Colonic mucosa (tissue), 4 donors: ENCODE results near the gene SPATA13. TPM values are rescaled to one million over a fixed set of nuclear protein-coding genes. Genes with fewer than 3 reads are reported as not detected.

Source experiments
- DNase-seq: peaks from one replicate; pipeline ENCODE4 v3.0.0-alpha.2; 2020
- H3K27ac ChIP-seq: fragments of 200-600 bp; one replicate; pipeline ENCODE4 v1.8.0; 2021
- H3K27me3 ChIP-seq: fragments of 200-600 bp; one replicate; pipeline ENCODE4 v1.8.0; 2021
- H3K36me3 ChIP-seq: fragments of 200-600 bp; one replicate; pipeline ENCODE4 v1.8.0; 2021
- H3K4me1 ChIP-seq: fragments of 200-600 bp; one replicate; pipeline ENCODE4 v1.8.0; 2021; ENCODE audit warnings: mild to moderate bottlenecking
- H3K4me3 ChIP-seq: fragments of 200-600 bp; one replicate; pipeline ENCODE4 v1.8.0; 2021
- H3K9ac ChIP-seq, 2 donors: one replicate each; pipeline ENCODE4 v1.7.0; 2013; ENCODE audit warnings: control low read depth in 2 of 2, low read depth in 2 of 2, low read length in 2 of 2
- H3K9me3 ChIP-seq: fragments of 200-600 bp; one replicate; pipeline ENCODE4 v1.8.0; 2021
- CTCF ChIP-seq: fragments of 200-600 bp; IDR thresholded peaks from one replicate; pipeline ENCODE4 v1.8.0; 2022; ENCODE audit warnings: antibody characterized with exemption, mild to moderate bottlenecking
- intact Hi-C: fragments of 100-400 bp; cut with DNase I; formaldehyde crosslinking; loops from one replicate; pipeline ENCODE4 v1.14.1; 2022
- total RNA-seq, 2 donors: library from RNA; stranded (reverse); fragmentation: NEBNext Ultra II Directional in 1 of 2; extraction: Animal tissue kit (Norgen Biotek cat#: 25700) in 1 of 2; gene quantifications; one replicate each; pipeline ENCODE4 v1.2.1, GENCODE V29; 2021
- donor health status: healthy.
- donor health status: DM: no; HTN: no; CAD: no.
- donor health status: DM: no; HTN: no; CAD: no.

Gene SPATA13
- total RNA-seq, 2 donors from 2014 or later = 41.5 to 43.8 TPM

- intact Hi-C loops = no loop called here
- H3K27ac ChIP-seq = no peak overlapping the region
- no peaks in the 10 kb centered on the region for H3K4me1 ChIP-seq
- H3K9ac ChIP-seq = no peak overlapping the region
- no peaks in the 10 kb centered on the region for H3K9me3 ChIP-seq
- H3K27me3 ChIP-seq = no peaks in the 10 kb centered on the region
- no peak overlapping the region for H3K4me3 ChIP-seq
- no peaks in the 10 kb centered on the region for H3K36me3 ChIP-seq
- no peak for TF ChIP-seq CTCF
- DNase-seq = no peak
Observed at GRCh38 chr13:24141333-24141910, 19.1 kb upstream of the SPATA13 start.

- no peak overlapping the region for H3K27ac ChIP-seq
- H3K9ac ChIP-seq = no peak overlapping the region
- no peak overlapping the region for H3K4me3 ChIP-seq
- intact Hi-C loops = no loop called here
- no peaks in the 10 kb centered on the region for H3K4me1 ChIP-seq
- no peaks in the 10 kb centered on the region for H3K27me3 ChIP-seq
- no peaks in the 10 kb centered on the region for H3K9me3 ChIP-seq
- DNase-seq = no peak
- no peaks in the 10 kb centered on the region for H3K36me3 ChIP-seq
- TF ChIP-seq CTCF = no peak
Observed at GRCh38 chr13:24142453-24142852, 18.1 kb upstream of the SPATA13 start.

GRCh38 chr13:24142886-24143285 lies 17.6 kb upstream of the SPATA13 start:
- H3K4me1 ChIP-seq = no peaks in the 10 kb centered on the region
- no peak overlapping the region for H3K4me3 ChIP-seq
- no peaks in the 10 kb centered on the region for H3K9me3 ChIP-seq
- no peaks in the 10 kb centered on the region for H3K27me3 ChIP-seq
- no peak for TF ChIP-seq CTCF
- H3K27ac ChIP-seq = no peak overlapping the region
- intact Hi-C loops = no loop called here
- no peak overlapping the region for H3K9ac ChIP-seq
- no peaks in the 10 kb centered on the region for H3K36me3 ChIP-seq
- no peak for DNase-seq

- TF ChIP-seq CTCF = no peak
- H3K27ac ChIP-seq = no peak overlapping the region
- no peaks in the 10 kb centered on the region for H3K27me3 ChIP-seq
- no peaks in the 10 kb centered on the region for H3K36me3 ChIP-seq
- H3K9me3 ChIP-seq = no peaks in the 10 kb centered on the region
- DNase-seq = no peak
- H3K4me3 ChIP-seq = no peak overlapping the region
- intact Hi-C loops = no loop called here
- no peak overlapping the region for H3K9ac ChIP-seq
- no peaks in the 10 kb centered on the region for H3K4me1 ChIP-seq
Observed at GRCh38 chr13:24145240-24145639, 15.3 kb upstream of the SPATA13 start.

- DNase-seq = no peak
- intact Hi-C loops = no loop called here
- H3K27me3 ChIP-seq = no peaks in the 10 kb centered on the region
- no peaks in the 10 kb centered on the region for H3K36me3 ChIP-seq
- no peak overlapping the region for H3K4me3 ChIP-seq
- H3K4me1 ChIP-seq = no peaks in the 10 kb centered on the region
- no peaks in the 10 kb centered on the region for H3K9me3 ChIP-seq
- no peak overlapping the region for H3K9ac ChIP-seq
- no peak overlapping the region for H3K27ac ChIP-seq
- TF ChIP-seq CTCF = no peak
Observed at GRCh38 chr13:24145674-24146073, 14.8 kb upstream of the SPATA13 start.
